Thoracic aorta (tissue), 2 donors: ENCODE measurements around the gene EFNA1. TPM values are rescaled to one million over a fixed set of nuclear protein-coding genes. Genes with fewer than 3 reads are reported as not detected.

Experiments used
- ATAC-seq: fragments of 150-250 bp; one replicate; pipeline ENCODE4 v1.8.0; 2017; ENCODE audit warnings: low read depth; ENCODE audit not compliant: insufficient number of reproducible peaks, low FRiP score
- DNase-seq: peaks from one replicate; pipeline ENCODE4 v3.0.0-alpha.2; 2020; ENCODE audit warnings: low spot score
- H3K27ac ChIP-seq, 2 donors: fragments of 200-600 bp; sonication (generic); 1 replicate in 1 of 2; 2 replicates in 1 of 2; pipeline ENCODE4 v1.5.1; 2016; ENCODE audit warnings: mild to moderate bottlenecking in 2 of 2, moderate library complexity in 2 of 2
- H3K27me3 ChIP-seq: fragments of 200-600 bp; sonication (generic); replicated peaks from 2 replicates; pipeline ENCODE4 v1.6.0; 2016; ENCODE audit warnings: mild to moderate bottlenecking; ENCODE audit not compliant: insufficient read depth
- H3K36me3 ChIP-seq: fragments of 200-600 bp; sonication (generic); one replicate; pipeline ENCODE4 v1.5.1; 2016
- H3K4me1 ChIP-seq, 2 donors: fragments of 200-600 bp; sonication (generic); 1 replicate in 1 of 2; 2 replicates in 1 of 2; pipeline versions ENCODE4 v1.5.1 to v1.6.0; 2016; ENCODE audit warnings: low read depth in 2 of 2, mild to moderate bottlenecking in 1 of 2; ENCODE audit not compliant: control insufficient read depth in 1 of 2
- H3K4me3 ChIP-seq: fragments of 200-600 bp; sonication (generic); 2 replicates; pipeline ENCODE4 v1.5.1; 2016; ENCODE audit warnings: mild to moderate bottlenecking
- H3K9me3 ChIP-seq: fragments of 200-600 bp; sonication (generic); 2 replicates; pipeline ENCODE4 v1.5.1; 2016
- total RNA-seq, 2 donors: library from RNA; depleted of rRNA; stranded (reverse); fragments of >200 nt; gene quantifications; one replicate each; pipeline versions ENCODE4 v1.1.0 to v1.2.3, GENCODE V29; 2016
- TF ChIP-seq, protein P1 (sequence below): fragments of 200-600 bp; sonication (generic); IDR thresholded peaks from one replicate; pipeline ENCODE4 v1.5.1; 2019; ENCODE audit warnings: antibody characterized with exemption

Gene EFNA1
- total RNA-seq, 2 donors from 2014 or later = 4.6 to 15.4 TPM

DNA sequence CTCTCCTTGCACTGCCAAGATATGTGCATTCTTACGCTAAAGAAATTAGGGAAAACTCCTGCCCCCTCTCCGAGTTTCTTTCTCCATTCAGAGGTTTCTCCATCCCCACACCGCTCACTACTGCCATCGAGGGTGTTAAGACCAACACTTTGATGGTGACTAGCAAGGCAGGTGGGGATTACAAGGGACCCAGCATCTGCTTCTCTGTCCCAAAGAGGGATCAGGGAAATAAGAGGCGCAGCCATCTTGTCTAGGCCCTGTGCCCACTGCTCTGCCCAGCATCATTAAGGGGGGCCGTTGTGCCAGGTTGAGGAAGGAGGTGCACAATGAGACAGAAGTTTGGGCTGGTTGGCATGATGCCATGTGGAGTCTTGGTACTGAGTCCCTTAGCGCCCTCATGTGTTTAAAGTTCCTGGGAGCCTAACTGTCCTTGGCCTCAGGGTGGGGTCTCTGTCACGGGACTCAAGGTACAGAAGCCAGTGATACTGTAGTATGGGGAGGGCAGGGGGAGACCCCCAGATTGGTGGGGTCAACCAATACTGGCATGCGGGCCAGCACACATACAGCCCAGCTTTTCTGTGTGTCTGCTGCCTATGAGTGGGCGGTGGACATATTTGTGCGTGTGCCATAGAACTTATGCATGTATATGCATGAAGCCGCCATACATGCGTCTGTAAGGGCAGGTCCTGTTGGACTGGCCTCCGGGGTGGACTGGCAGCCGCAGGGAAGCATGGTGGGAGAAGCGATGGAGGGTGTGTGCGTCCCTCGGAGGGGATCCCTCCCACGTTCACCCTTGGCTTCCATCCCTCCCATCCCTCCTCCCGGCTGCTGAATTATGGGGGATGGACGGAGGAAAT lies 43.6 kb upstream of the EFNA1 start:
- ATAC-seq (no peak), DNase-seq (no peak)
- Histone ChIP-seq H3K4me1 (peaks cover 32 to 50% of the 10 kb centered on the region in 2 donors), H3K36me3 (no peaks in the 10 kb centered on the region), H3K27me3 (peaks cover 26% of the 10 kb centered on the region), H3K4me3 (peak overlapping the region; percentile 86), H3K9me3 (no peaks in the 10 kb centered on the region), H3K27ac (no peak overlapping the region)
- TF ChIP-seq, protein P1, sequence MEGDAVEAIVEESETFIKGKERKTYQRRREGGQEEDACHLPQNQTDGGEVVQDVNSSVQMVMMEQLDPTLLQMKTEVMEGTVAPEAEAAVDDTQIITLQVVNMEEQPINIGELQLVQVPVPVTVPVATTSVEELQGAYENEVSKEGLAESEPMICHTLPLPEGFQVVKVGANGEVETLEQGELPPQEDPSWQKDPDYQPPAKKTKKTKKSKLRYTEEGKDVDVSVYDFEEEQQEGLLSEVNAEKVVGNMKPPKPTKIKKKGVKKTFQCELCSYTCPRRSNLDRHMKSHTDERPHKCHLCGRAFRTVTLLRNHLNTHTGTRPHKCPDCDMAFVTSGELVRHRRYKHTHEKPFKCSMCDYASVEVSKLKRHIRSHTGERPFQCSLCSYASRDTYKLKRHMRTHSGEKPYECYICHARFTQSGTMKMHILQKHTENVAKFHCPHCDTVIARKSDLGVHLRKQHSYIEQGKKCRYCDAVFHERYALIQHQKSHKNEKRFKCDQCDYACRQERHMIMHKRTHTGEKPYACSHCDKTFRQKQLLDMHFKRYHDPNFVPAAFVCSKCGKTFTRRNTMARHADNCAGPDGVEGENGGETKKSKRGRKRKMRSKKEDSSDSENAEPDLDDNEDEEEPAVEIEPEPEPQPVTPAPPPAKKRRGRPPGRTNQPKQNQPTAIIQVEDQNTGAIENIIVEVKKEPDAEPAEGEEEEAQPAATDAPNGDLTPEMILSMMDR = no peak

DNA sequence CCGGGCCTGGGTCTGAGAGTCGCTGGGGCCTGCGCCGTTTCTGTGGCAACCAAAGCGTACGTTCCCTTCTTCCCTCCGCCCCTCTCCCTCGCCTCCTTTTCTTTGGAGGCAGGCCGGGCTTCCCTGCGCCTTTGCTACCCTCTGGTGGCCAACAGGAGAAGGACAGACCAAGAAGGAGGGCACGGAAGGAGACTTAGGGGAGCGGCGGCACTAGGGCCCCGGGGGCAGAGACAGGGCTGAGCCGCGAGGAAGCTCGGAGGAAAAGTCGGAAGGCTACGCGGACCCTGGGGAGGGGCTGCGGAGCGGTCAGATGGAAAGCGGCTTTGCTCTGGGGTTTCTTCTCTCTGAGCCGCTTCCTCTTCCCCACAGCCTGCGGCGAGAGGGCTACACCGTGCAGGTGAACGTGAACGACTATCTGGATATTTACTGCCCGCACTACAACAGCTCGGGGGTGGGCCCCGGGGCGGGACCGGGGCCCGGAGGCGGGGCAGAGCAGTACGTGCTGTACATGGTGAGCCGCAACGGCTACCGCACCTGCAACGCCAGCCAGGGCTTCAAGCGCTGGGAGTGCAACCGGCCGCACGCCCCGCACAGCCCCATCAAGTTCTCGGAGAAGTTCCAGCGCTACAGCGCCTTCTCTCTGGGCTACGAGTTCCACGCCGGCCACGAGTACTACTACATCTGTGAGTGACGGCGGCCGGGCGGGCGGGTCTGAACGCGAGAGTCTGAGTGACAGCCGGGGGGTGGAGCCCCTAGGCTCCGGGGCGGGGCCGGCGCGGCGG lies 42.8 kb upstream of the EFNA1 start:
- peak overlapping the region; percentile 86 for H3K4me3 ChIP-seq
- TF ChIP-seq, protein P1 = peak; percentile 90
- H3K27me3 ChIP-seq = peaks cover 24% of the 10 kb centered on the region
- peak overlapping the region; percentile 77 to 79 for H3K27ac ChIP-seq
- no peaks in the 10 kb centered on the region for H3K36me3 ChIP-seq
- H3K4me1 ChIP-seq = peaks cover 24 to 42% of the 10 kb centered on the region in 2 donors
- peak; percentile 64 for ATAC-seq
- peak; percentile 82 for DNase-seq
- H3K9me3 ChIP-seq = no peaks in the 10 kb centered on the region

DNA sequence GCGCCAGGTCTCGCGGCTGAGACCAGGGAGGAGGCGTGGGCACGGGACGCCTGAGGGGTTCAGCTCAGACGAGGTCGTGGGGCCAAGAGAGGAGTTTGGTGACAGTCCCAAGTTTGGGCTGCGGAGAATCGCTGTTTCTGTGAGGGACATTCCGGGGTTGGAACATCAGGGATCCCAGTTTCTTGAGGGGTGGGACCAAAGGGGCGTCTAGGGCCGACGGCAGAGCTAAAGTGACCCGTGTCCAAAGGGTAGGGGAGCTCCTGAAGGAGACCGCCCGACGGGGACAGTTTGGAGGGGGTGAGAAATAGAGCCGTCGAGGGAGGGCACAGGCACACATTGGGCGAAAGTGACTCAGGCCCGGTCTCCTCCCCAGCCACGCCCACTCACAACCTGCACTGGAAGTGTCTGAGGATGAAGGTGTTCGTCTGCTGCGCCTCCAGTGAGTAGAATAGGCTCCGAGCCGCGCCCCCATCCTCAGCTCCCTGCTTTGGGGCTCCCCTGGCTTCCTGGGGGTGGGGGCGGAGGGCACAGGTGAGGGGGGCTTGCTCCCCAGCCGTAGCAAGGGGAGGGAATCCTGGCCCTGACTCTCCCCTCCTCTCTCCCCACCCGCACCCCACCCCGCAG lies 42.1 kb upstream of the EFNA1 start:
- Histone ChIP-seq H3K4me1 (peaks cover 17 to 35% of the 10 kb centered on the region in 2 donors), H3K9me3 (no peaks in the 10 kb centered on the region), H3K27me3 (peaks cover 17% of the 10 kb centered on the region), H3K27ac (peak overlapping the region; percentile 77 to 79), H3K36me3 (no peaks in the 10 kb centered on the region), H3K4me3 (peak overlapping the region; percentile 86)
- TF ChIP-seq, protein P1 = no peak
- DNase-seq (no peak), ATAC-seq (peak; percentile 21)

DNA sequence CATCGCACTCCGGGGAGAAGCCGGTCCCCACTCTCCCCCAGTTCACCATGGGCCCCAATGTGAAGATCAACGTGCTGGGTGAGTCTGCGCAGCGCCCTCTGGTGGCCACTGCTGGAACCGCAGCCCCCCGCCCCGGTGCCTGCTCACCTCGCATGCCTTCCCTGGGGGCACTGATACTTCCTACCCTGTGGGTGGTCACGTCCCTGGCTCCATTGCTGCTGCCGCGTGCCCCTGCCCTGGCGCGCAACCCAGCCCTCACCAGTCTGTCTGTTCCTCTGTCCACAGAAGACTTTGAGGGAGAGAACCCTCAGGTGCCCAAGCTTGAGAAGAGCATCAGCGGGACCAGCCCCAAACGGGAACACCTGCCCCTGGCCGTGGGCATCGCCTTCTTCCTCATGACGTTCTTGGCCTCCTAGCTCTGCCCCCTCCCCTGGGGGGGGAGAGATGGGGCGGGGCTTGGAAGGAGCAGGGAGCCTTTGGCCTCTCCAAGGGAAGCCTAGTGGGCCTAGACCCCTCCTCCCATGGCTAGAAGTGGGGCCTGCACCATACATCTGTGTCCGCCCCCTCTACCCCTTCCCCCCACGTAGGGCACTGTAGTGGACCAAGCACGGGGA lies 41.4 kb upstream of the EFNA1 start:
- TF ChIP-seq, protein P1 = peak; percentile 100
- Histone ChIP-seq H3K27me3 (peaks cover 11% of the 10 kb centered on the region), H3K36me3 (no peaks in the 10 kb centered on the region), H3K4me3 (peak overlapping the region; percentile 86), H3K4me1 (peaks cover 12 to 31% of the 10 kb centered on the region in 2 donors), H3K27ac (no peak overlapping the region), H3K9me3 (no peaks in the 10 kb centered on the region)
- DNase-seq = no peak
- no peak for ATAC-seq
